Measurements from ENCODE around the gene DSG1.

DNA sequence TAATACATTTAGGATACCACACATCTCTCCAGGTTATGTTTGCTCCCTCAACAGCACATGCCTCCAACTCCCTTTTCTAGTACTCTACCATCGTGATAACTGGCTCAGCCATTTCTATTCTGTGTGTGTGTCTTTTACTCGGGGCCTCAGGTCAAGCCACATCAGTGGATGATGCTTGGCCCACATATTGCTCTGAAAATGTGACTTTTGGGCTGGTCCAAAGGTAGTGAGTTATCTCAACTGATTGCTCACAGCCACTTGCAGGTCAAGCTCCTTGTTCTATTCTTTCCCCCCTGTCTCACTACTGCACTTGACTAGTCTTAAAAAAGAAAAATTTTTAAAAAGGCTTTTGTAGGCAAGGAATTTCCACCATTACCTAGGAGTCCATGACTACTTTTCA is 64.1 kb downstream of the DSG1 start:
- TF ChIP-seq EZH2phosphoT487 (IDR thresholded peaks at IDR 0.05; ENCODE audit: insufficient read depth, low read depth) (no peak), EZH2 (IDR thresholded peaks at IDR 0.05; ENCODE audit: insufficient read depth, poor library complexity, severe bottlenecking) (no peak)
